Endothelial cell of umbilical vein (primary cell): ENCODE measurements around the gene TMOD1. TPM values are rescaled to one million over a fixed set of nuclear protein-coding genes. Genes with fewer than 3 reads are reported as not detected.

Experiments used
- BruUV-seq: library from RNA; stranded (reverse); fragments of 400-500 nt; replicated peaks from 2 replicates; lab custom pipeline; 2021; lab: Mats Ljungman, UMichigan
- CTCF ChIA-PET: fragments of 300-600, 350-600 bp; sonication (Branson Sonifier 250); formaldehyde crosslinking; loops from one replicate; lab custom pipeline; 2021; ENCODE audit warnings: antibody characterized with exemption, inconsistent platforms; lab: Charles Lee
- POLR2A ChIA-PET: fragments of 300-600, 350-600 bp; sonication (Branson Sonifier 250); formaldehyde crosslinking; loops from one replicate; lab custom pipeline; 2021; ENCODE audit warnings: antibody characterized with exemption, inconsistent platforms; lab: Charles Lee
- DNase-seq: peaks from one replicate; pipeline ENCODE4 v3.0.0-alpha.2; 2011; ENCODE audit warnings: low read depth, low spot score
- FAIRE-seq: peaks from 2 replicates; lab custom pipeline; 2011; peaks lifted over from hg19 to GRCh38; lab: Jason Lieb, UNC
- H2AFZ ChIP-seq: 2 replicates; pipeline ENCODE4 v1.6.0; 2012; ENCODE audit warnings: low read depth, low read length, control low read depth, inconsistent platforms
- H3K27ac ChIP-seq: 2 replicates; pipeline ENCODE4 v1.5.1; 2011; ENCODE audit warnings: low read depth, mild to moderate bottlenecking, control low read depth, low read length, moderate library complexity; ENCODE audit not compliant: insufficient read depth
- H3K27me3 ChIP-seq, 2 experiments: 2 replicates each; pipeline versions ENCODE4 v1.6.0 to v1.6.1; 2011; ENCODE audit warnings: low read length in 2 of 2, mixed read lengths in 1 of 2; ENCODE audit not compliant: control insufficient read depth in 2 of 2, insufficient read depth in 2 of 2
- H3K36me3 ChIP-seq, 2 experiments: 2 replicates in 1 of 2; 3 replicates in 1 of 2; pipeline ENCODE4 v1.5.1; 2011; ENCODE audit warnings: low read length in 2 of 2, mild to moderate bottlenecking in 1 of 2, moderate library complexity in 1 of 2; ENCODE audit not compliant: control insufficient read depth in 2 of 2, insufficient read depth in 2 of 2; ENCODE audit errors: extremely low read depth in 1 of 2
- H3K4me1 ChIP-seq: 3 replicates; pipeline ENCODE4 v1.5.1; 2011; ENCODE audit warnings: mild to moderate bottlenecking, low read length; ENCODE audit not compliant: control insufficient read depth, insufficient read depth; ENCODE audit errors: extremely low read depth
- H3K4me2 ChIP-seq: 2 replicates; pipeline ENCODE4 v1.6.1; 2011; ENCODE audit warnings: low read length, control low read depth, mixed read lengths; ENCODE audit not compliant: insufficient read depth
- H3K4me3 ChIP-seq, 3 experiments: fragments of 200-600 bp in 1 of 3; sonication (generic), shearing (Covaris generic) in 1 of 3; replicated peaks in 1 of 3; 2 replicates each; pipeline ENCODE4 v1.5.1; 2011 to 2016; ENCODE audit warnings: control low read depth in 3 of 3, low read length in 3 of 3, mild to moderate bottlenecking in 2 of 3, inconsistent platforms in 1 of 3, low read depth in 1 of 3, moderate library complexity in 1 of 3; ENCODE audit not compliant: insufficient read depth in 1 of 3
- H3K79me2 ChIP-seq: 2 replicates; pipeline ENCODE4 v1.6.0; 2012; ENCODE audit warnings: low read length, inconsistent platforms; ENCODE audit not compliant: control insufficient read depth, insufficient read depth
- H3K9ac ChIP-seq: replicated peaks from 2 replicates; pipeline ENCODE3; 2011; ENCODE audit warnings: low read length, control low read depth; ENCODE audit not compliant: insufficient read depth; ENCODE audit errors: extremely low read depth
- H3K9me1 ChIP-seq: replicated peaks from 3 replicates; pipeline ENCODE4 v1.6.0; 2011; ENCODE audit warnings: mild to moderate bottlenecking, low read length; ENCODE audit not compliant: control insufficient read depth, insufficient read depth; ENCODE audit errors: extremely low read depth
- H3K9me3 ChIP-seq: replicated peaks from 2 replicates; pipeline ENCODE4 v1.5.1; 2012; ENCODE audit warnings: low read length, inconsistent platforms; ENCODE audit not compliant: control insufficient read depth, insufficient read depth
- H4K20me1 ChIP-seq: replicated peaks from 2 replicates; pipeline ENCODE3; 2011; ENCODE audit warnings: mild to moderate bottlenecking, low read length; ENCODE audit not compliant: control insufficient read depth, insufficient read depth; ENCODE audit errors: extremely low read depth
- EZH2 ChIP-seq: IDR thresholded peaks from 2 replicates; pipeline ENCODE4 v1.6.1; 2012; ENCODE audit warnings: borderline replicate concordance, low read depth, mild to moderate bottlenecking, moderate library complexity, low read length, inconsistent platforms; ENCODE audit not compliant: severe bottlenecking
- FOS ChIP-seq: IDR thresholded peaks from 2 replicates; pipeline ENCODE4 v1.6.1; 2011; ENCODE audit warnings: mild to moderate bottlenecking, low read length, moderate library complexity, borderline replicate concordance; ENCODE audit not compliant: insufficient read depth
- GATA2 ChIP-seq: IDR thresholded peaks from 2 replicates; pipeline ENCODE4 v1.7.0; 2011; ENCODE audit warnings: low read depth, mild to moderate bottlenecking, moderate library complexity, mixed read lengths, low read length; ENCODE audit not compliant: insufficient read length, insufficient read depth
- JUN ChIP-seq: IDR thresholded peaks from 2 replicates; pipeline ENCODE4 v1.6.1; 2011; ENCODE audit warnings: borderline replicate concordance, low read depth; ENCODE audit not compliant: insufficient read length, insufficient read depth
- MYC ChIP-seq: IDR thresholded peaks from one replicate; pipeline ENCODE4 v1.6.1; 2011; ENCODE audit warnings: mild to moderate bottlenecking, low read depth, low read length
- POLR2A ChIP-seq: IDR thresholded peaks from 2 replicates; pipeline ENCODE4 v1.6.1; 2012; ENCODE audit warnings: low read depth, mild to moderate bottlenecking, control low read depth, low read length
- POLR2AphosphoS5 ChIP-seq: IDR thresholded peaks from 2 replicates; pipeline ENCODE4 v1.6.1; 2012; ENCODE audit warnings: low read depth, mild to moderate bottlenecking, control low read depth, low read length, moderate library complexity; ENCODE audit not compliant: insufficient read depth
- dilution Hi-C: fragments of 300-500 bp; cut with MboI; formaldehyde crosslinking; loops from one replicate; pipeline ENCODE4 v1.15.0; 2019; ENCODE audit warnings: low sequenced_read_pairs; ENCODE audit not compliant: extremely low pct_ligation_motif_present
- intact Hi-C: fragments of 100-400 bp; cut with micrococcal nuclease; formaldehyde crosslinking; loops from one replicate; pipeline ENCODE4 v1.10.0; 2022
- polyA plus RNA-seq, 4 experiments: library from polyadenylated mRNA; depleted of rRNA in 3 of 4; stranded (reverse) in 3 of 4; unstranded in 1 of 4; fragments of >200 nt; gene quantifications; 2 replicates each; pipeline versions ENCODE4 v1.2.1 to v1.2.3, GENCODE V29; 2011 to 2012; ENCODE audit warnings: missing spikeins in 1 of 4
- total RNA-seq: library from RNA; stranded (reverse); gene quantifications from 2 replicates; pipeline ENCODE4 v1.2.3, GENCODE V29; 2021
- TF ChIP-seq, protein P1 (sequence below), 2 donors: IDR thresholded peaks; 1 replicate in 1 of 2; 2 replicates in 1 of 2; pipeline ENCODE4 v1.5.1; 2011; ENCODE audit warnings: low read length in 2 of 2, mild to moderate bottlenecking in 2 of 2, moderate library complexity in 2 of 2, control low read depth in 1 of 2, inconsistent platforms in 1 of 2, low read depth in 1 of 2; ENCODE audit not compliant: insufficient read depth in 1 of 2; ENCODE audit errors: extremely low read depth in 1 of 2
- TF ChIP-seq, protein P2 (sequence below): IDR thresholded peaks from 2 replicates; pipeline ENCODE4 v1.6.1; 2011; ENCODE audit not compliant: insufficient read depth, insufficient read length

Gene TMOD1
- total and polyA plus RNA-seq, 2 donors (not counting 3 experiments of a cell fraction or from before 2014, with no cell fraction given), result 0.26 to 1.4 TPM

DNA sequence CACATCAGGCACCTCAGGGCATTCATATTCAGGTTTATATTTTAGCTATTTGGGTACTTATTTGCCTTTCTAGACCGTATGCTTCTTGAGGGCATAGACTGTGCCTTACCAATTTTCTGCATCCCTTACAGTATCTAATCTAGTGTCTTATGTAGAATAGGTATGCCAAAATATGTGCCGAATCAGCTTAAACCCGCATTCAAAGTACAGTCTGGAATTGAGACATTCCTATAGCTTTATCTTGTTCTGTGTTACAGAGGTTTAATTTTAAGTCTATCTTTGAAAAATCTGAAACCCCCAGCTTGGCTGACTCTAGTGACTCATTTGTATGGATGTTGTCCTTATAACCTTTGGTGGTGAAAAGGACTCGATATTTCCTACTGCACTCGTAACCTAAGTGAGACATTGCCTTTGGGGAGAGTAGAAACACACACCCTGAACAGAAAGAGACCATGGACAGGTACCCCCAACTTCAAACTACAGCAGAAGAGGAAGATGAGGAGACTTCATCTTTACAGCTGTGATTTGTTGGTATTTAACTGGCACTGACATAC, 27.0 kb upstream of the TMOD1 start:
- TF ChIP-seq GATA2 (no peak), FOS (no peak), POLR2A (no peak), POLR2AphosphoS5 (no peak), EZH2 (no peak), JUN (no peak), MYC (no peak)
- TF ChIP-seq, protein P1, sequence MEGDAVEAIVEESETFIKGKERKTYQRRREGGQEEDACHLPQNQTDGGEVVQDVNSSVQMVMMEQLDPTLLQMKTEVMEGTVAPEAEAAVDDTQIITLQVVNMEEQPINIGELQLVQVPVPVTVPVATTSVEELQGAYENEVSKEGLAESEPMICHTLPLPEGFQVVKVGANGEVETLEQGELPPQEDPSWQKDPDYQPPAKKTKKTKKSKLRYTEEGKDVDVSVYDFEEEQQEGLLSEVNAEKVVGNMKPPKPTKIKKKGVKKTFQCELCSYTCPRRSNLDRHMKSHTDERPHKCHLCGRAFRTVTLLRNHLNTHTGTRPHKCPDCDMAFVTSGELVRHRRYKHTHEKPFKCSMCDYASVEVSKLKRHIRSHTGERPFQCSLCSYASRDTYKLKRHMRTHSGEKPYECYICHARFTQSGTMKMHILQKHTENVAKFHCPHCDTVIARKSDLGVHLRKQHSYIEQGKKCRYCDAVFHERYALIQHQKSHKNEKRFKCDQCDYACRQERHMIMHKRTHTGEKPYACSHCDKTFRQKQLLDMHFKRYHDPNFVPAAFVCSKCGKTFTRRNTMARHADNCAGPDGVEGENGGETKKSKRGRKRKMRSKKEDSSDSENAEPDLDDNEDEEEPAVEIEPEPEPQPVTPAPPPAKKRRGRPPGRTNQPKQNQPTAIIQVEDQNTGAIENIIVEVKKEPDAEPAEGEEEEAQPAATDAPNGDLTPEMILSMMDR (IDR thresholded peaks at IDR 0.05; ENCODE audit: extremely low read depth in 1 of 2, insufficient read depth in 1 of 2, low read depth in 1 of 2, low read length in 2 of 2), result no peak
- TF ChIP-seq, protein P2, sequence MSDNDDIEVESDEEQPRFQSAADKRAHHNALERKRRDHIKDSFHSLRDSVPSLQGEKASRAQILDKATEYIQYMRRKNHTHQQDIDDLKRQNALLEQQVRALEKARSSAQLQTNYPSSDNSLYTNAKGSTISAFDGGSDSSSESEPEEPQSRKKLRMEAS, result no peak
- H3K36me3 ChIP-seq, result no peaks in the 10 kb centered on the region
- no peak overlapping the region for H3K4me3 ChIP-seq
- dilution Hi-C loops (loop anchor here (25.0 kb wide), 1 partner anchor 138 kb away; no protein-coding TSS in a partner anchor), intact Hi-C loops (no loop called here)
- no peaks in the 10 kb centered on the region for H4K20me1 ChIP-seq
- H3K9me3 ChIP-seq, result no peaks in the 10 kb centered on the region
- H3K9ac ChIP-seq, result no peak overlapping the region
- H3K4me2 ChIP-seq, result no peak overlapping the region
- H3K27me3 ChIP-seq, result no peaks in the 10 kb centered on the region
- no peak overlapping the region for H3K27ac ChIP-seq
- BruUV-seq, result no TSS peak
- no peaks in the 10 kb centered on the region for H3K4me1 ChIP-seq
- POLR2A ChIA-PET, result no interaction called here
- H3K9me1 ChIP-seq, result no peaks in the 10 kb centered on the region
- no peaks in the 10 kb centered on the region for H3K79me2 ChIP-seq
- no peak overlapping the region for H2AFZ ChIP-seq
- CTCF ChIA-PET, result interaction anchor here (0.6 to 9.8 kb wide), 8 partner anchors 21 to 142 kb away, joined by 3 to 775 read pairs (median 4); partner anchors contain the start of genes TDRD7 and TMOD1
- DNase-seq (no peak), FAIRE-seq (no peak)
